PC-9 (cell line): Measurements from ENCODE around the gene CDH11. TPM values are rescaled to one million over a fixed set of nuclear protein-coding genes. Genes with fewer than 3 reads are reported as not detected.

Source experiments
- BruUV-seq: library from RNA; stranded (reverse); fragments of 400-500 nt; replicated peaks from 2 replicates; lab custom pipeline; 2021; lab: Mats Ljungman, UMichigan
- CTCF ChIA-PET: fragments of 300-600 bp; sonication (Branson Sonifier 250); formaldehyde crosslinking; loops from one replicate; lab custom pipeline; 2022; ENCODE audit warnings: antibody characterized with exemption; lab: Charles Lee
- POLR2A ChIA-PET: fragments of 300-600 bp; sonication (Branson Sonifier 250); formaldehyde crosslinking; loops from one replicate; lab custom pipeline; 2022; ENCODE audit warnings: antibody characterized with exemption; ENCODE audit not compliant: unreplicated experiment; lab: Charles Lee
- DNase-seq, 2 experiments: peaks; one replicate each; pipeline versions ENCODE4 v3.0.0 to v3.0.0-alpha.2; 2015 to 2022; ENCODE audit warnings: mixed read lengths in 1 of 2
- H2AFZ ChIP-seq: fragments of 200-600 bp; sonication (generic); 2 replicates; pipeline ENCODE4 v1.8.1; 2017; ENCODE audit warnings: antibody characterized with exemption
- H3F3A ChIP-seq: fragments of 200-600 bp; sonication (generic); 2 replicates; pipeline ENCODE4 v1.8.1; 2017; ENCODE audit warnings: antibody characterized with exemption, mild to moderate bottlenecking, low read depth; ENCODE audit not compliant: insufficient read depth
- H3K27ac ChIP-seq: fragments of 200-600 bp; sonication (generic); 2 replicates; pipeline ENCODE4 v1.6.1; 2016; ENCODE audit warnings: mixed run types
- H3K27me3 ChIP-seq: fragments of 200-600 bp; sonication (generic); 2 replicates; pipeline ENCODE4 v1.6.1; 2016; ENCODE audit warnings: low read depth, mixed run types; ENCODE audit not compliant: insufficient read depth
- H3K36me3 ChIP-seq: fragments of 200-600 bp; sonication (generic); 2 replicates; pipeline ENCODE4 v1.6.1; 2016; ENCODE audit warnings: low read depth, mixed run types
- H3K4me1 ChIP-seq: fragments of 200-600 bp; sonication (generic); replicated peaks from 2 replicates; pipeline ENCODE4 v1.6.1; 2016; ENCODE audit warnings: mixed run types; ENCODE audit not compliant: insufficient read depth
- H3K4me2 ChIP-seq: fragments of 200-600 bp; sonication (generic); 2 replicates; pipeline ENCODE4 v1.6.1; 2017; ENCODE audit warnings: mixed run types
- H3K4me3 ChIP-seq: fragments of 200-600 bp; sonication (generic); 2 replicates; pipeline ENCODE4 v1.6.1; 2016; ENCODE audit warnings: mixed run types
- H3K79me2 ChIP-seq: fragments of 200-600 bp; sonication (generic); 2 replicates; pipeline ENCODE4 v1.6.1; 2017; ENCODE audit warnings: low read depth, mixed run types
- H3K9me2 ChIP-seq: fragments of 200-600 bp; sonication (generic); 2 replicates; pipeline ENCODE4 v1.8.1; 2017; ENCODE audit warnings: mild to moderate bottlenecking; ENCODE audit not compliant: insufficient read depth
- H3K9me3 ChIP-seq: fragments of 200-600 bp; sonication (generic); 2 replicates; pipeline ENCODE4 v1.8.1; 2016; ENCODE audit warnings: low read depth; ENCODE audit not compliant: insufficient read depth
- H4K20me1 ChIP-seq: fragments of 200-600 bp; sonication (generic); 2 replicates; pipeline ENCODE4 v1.8.1; 2017; ENCODE audit not compliant: insufficient read depth
- EZH2 ChIP-seq: fragments of 200-600 bp; sonication (generic); IDR thresholded peaks from 2 replicates; pipeline ENCODE4 v1.8.0; 2017; ENCODE audit warnings: antibody characterized with exemption, low read depth
- intact Hi-C: fragments of 100-400 bp; cut with micrococcal nuclease; formaldehyde crosslinking; loops from one replicate; pipeline ENCODE4 v1.10.0; 2022; ENCODE audit not compliant: unreplicated experiment
- total RNA-seq: library from RNA; stranded (reverse); gene quantifications from 2 replicates; pipeline ENCODE4 v1.2.3, GENCODE V29; 2021
- TF ChIP-seq, protein P1 (sequence below): fragments of 200-600 bp; sonication (generic); conservative IDR thresholded peaks from 2 replicates; pipeline ENCODE4 v1.6.1; 2017; ENCODE audit warnings: mixed run types, antibody characterized with exemption, mild to moderate bottlenecking, moderate library complexity

CDH11 gene
- total RNA-seq, 1 experiment from 2014 or later = not detected

DNA sequence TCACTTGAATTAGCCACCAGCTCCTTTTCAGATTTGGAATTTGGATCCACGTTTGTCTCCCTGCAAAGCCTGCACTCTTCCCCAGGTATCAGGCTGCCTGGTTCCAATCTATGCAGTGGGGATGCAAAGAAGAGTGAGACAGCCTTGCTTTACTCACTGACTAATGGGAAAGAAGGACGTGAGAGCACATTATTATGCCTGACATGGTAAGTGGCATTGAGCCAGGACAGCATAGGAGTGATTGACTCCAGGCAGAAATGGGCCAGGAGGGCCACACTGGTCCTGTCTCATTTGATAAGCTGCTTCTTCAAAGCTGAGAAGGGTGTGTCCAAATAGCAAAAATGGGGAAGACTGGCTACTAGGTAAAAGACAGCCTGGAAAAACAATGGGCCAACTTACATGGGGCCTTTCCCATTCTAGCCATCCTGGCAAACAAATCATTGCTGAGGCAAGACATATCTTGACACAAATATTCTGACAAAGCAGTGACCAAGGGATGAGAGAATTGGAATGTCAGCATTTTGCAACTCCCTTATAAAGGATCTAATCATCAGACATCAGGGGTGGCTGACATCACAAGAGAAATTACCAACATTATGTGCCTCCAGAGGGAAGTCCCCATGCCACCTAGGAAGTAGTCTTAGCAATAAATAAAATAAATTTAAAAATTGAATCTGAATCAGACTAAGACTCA is 38.6 kb downstream of the CDH11 start:
- TF ChIP-seq, protein P1, sequence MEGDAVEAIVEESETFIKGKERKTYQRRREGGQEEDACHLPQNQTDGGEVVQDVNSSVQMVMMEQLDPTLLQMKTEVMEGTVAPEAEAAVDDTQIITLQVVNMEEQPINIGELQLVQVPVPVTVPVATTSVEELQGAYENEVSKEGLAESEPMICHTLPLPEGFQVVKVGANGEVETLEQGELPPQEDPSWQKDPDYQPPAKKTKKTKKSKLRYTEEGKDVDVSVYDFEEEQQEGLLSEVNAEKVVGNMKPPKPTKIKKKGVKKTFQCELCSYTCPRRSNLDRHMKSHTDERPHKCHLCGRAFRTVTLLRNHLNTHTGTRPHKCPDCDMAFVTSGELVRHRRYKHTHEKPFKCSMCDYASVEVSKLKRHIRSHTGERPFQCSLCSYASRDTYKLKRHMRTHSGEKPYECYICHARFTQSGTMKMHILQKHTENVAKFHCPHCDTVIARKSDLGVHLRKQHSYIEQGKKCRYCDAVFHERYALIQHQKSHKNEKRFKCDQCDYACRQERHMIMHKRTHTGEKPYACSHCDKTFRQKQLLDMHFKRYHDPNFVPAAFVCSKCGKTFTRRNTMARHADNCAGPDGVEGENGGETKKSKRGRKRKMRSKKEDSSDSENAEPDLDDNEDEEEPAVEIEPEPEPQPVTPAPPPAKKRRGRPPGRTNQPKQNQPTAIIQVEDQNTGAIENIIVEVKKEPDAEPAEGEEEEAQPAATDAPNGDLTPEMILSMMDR = no peak
- TF ChIP-seq EZH2 = no peak
- Histone ChIP-seq H3K27me3 (no peaks in the 10 kb centered on the region), H3K27ac (no peak overlapping the region), H2AFZ (no peak overlapping the region), H3K4me3 (no peak overlapping the region), H3K4me2 (no peak overlapping the region), H3K36me3 (no peaks in the 10 kb centered on the region), H4K20me1 (no peaks in the 10 kb centered on the region), H3K9me3 (no peaks in the 10 kb centered on the region), H3K79me2 (no peaks in the 10 kb centered on the region), H3K4me1 (no peaks in the 10 kb centered on the region), H3F3A (no peaks in the 10 kb centered on the region), H3K9me2 (no peaks in the 10 kb centered on the region)
- POLR2A ChIA-PET = no interaction called here
- CTCF ChIA-PET = no interaction called here
- intact Hi-C loops = no loop called here
- BruUV-seq = no TSS peak
- no peak for DNase-seq

- H3F3A ChIP-seq = no peaks in the 10 kb centered on the region
- no peak for TF ChIP-seq EZH2
- TF ChIP-seq, protein P1 = no peak
- H3K4me2 ChIP-seq = no peak overlapping the region
- no peaks in the 10 kb centered on the region for H3K9me3 ChIP-seq
- DNase-seq = no peak
- intact Hi-C loops = no loop called here
- ChIA-PET CTCF (no interaction called here), POLR2A (interaction anchor here (0.6 kb wide), 1 partner anchor 733 kb away, joined by 3 read pairs; no protein-coding TSS in a partner anchor)
- H3K4me3 ChIP-seq = no peak overlapping the region
- no peak overlapping the region for H2AFZ ChIP-seq
- no TSS peak for BruUV-seq
- H3K4me1 ChIP-seq = no peaks in the 10 kb centered on the region
- H3K27ac ChIP-seq = no peak overlapping the region
- no peaks in the 10 kb centered on the region for H3K36me3 ChIP-seq
- no peaks in the 10 kb centered on the region for H4K20me1 ChIP-seq
- no peaks in the 10 kb centered on the region for H3K9me2 ChIP-seq
- H3K27me3 ChIP-seq = no peaks in the 10 kb centered on the region
- H3K79me2 ChIP-seq = no peaks in the 10 kb centered on the region
These were observed 42.3 kb downstream of the CDH11 start for GRCh38 chr16:65079549-65079948.

DNA sequence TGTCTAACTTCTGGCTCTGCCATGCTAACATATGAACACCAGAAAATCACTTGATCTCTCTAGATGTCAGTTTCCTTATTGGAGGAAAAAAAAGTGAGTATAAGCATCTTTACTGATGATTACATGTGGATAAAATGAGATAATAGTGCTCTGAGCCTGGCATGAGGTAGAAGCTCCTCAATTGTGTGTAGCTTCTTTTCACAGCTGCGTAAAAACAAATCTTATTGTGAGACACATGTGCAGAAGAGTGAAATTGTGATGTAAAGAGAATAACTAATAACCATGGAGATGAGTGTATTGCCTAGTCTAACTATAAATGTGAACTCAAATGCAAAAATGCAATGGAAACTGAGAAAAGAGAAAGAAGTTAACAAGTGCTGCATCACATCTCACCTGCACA is 44.7 kb downstream of the CDH11 start:
- H3K4me1 ChIP-seq = no peaks in the 10 kb centered on the region
- H3K27me3 ChIP-seq = no peaks in the 10 kb centered on the region
- TF ChIP-seq, protein P1 = no peak
- TF ChIP-seq EZH2 = no peak
- intact Hi-C loops = no loop called here
- H3K27ac ChIP-seq = no peak overlapping the region
- H3K79me2 ChIP-seq = no peaks in the 10 kb centered on the region
- no TSS peak for BruUV-seq
- CTCF ChIA-PET = no interaction called here
- no peaks in the 10 kb centered on the region for H3K9me2 ChIP-seq
- no peaks in the 10 kb centered on the region for H3K9me3 ChIP-seq
- POLR2A ChIA-PET = no interaction called here
- H3K4me2 ChIP-seq = no peak overlapping the region
- no peaks in the 10 kb centered on the region for H3K36me3 ChIP-seq
- no peak overlapping the region for H2AFZ ChIP-seq
- no peak for DNase-seq
- no peaks in the 10 kb centered on the region for H3F3A ChIP-seq
- no peaks in the 10 kb centered on the region for H4K20me1 ChIP-seq
- H3K4me3 ChIP-seq = no peak overlapping the region
